NCI-H460 (cell line): ENCODE data around the gene ARHGAP25. TPM values are rescaled to one million over a fixed set of nuclear protein-coding genes. Genes with fewer than 3 reads are reported as not detected.

Experiments used
- DNase-seq: peaks from one replicate; pipeline ENCODE4 v3.0.0-alpha.2; 2016; ENCODE audit warnings: low read depth; ENCODE audit errors: extremely low read depth
- total RNA-seq: library from RNA; depleted of rRNA; stranded (reverse); fragments of >200 nt; shearing (Covaris generic); gene quantifications from 2 replicates; pipeline ENCODE4 v1.2.3, GENCODE V29; 2014

The ARHGAP25 gene
- total RNA-seq, 1 experiment from 2014 or later, result 3.1 TPM

DNA sequence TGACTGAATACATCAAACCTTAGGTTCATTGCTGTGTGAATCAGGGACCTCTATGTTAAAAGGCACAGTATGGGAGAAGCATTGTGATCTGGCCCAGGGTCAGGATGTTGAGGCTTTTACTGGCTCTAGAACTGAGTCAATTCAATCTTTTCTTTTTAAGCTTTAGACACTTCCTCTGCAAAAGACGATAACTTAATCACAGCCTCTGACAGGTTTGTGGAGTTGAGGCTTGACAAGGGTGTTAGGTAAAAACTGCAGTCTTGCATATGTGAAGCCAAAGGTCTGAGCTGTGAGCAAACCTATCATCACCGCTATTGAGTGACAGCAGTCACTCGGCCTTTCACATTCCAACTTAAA, 17.3 kb upstream of the ARHGAP25 start:
- DNase-seq, result no peak

DNA sequence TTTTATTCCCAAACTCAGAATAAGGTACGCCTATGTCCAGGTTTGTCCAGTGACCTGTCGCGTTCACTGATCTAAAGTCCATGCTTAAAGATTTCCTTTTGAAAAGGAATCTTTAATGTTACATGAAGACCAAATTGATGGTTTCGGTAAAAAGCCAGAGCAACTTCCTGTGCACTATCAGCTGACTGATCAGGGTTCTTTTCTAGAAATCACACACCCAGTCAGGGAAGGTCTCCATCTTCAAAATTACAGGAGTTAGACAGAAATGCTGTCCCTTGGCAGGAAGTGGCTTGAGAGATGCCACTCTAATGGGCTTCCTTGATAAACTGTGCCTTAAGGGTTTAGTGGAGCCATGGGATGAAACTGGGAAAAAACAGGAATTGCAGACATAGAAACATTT, 14.7 kb upstream of the ARHGAP25 start:
- no peak for DNase-seq

DNA sequence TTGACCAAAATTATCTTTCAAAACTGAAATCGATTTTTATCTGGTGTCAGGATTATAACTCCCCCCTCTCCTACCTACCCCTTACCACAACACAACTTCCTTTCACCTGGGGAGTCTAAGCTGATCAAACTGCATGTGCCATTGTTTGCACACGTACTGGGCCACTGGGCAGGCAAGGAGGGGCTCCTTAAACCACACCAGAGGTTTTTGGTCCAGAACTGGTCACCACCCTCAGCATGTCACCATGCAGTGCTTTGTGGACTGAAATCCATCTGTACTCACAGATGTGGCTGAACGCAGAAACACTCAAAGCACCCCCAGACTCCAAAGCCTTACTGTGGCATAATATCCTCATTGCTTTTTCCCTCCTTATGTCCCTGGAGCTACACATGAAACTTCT, 13.9 kb upstream of the ARHGAP25 start:
- no peak for DNase-seq

DNA sequence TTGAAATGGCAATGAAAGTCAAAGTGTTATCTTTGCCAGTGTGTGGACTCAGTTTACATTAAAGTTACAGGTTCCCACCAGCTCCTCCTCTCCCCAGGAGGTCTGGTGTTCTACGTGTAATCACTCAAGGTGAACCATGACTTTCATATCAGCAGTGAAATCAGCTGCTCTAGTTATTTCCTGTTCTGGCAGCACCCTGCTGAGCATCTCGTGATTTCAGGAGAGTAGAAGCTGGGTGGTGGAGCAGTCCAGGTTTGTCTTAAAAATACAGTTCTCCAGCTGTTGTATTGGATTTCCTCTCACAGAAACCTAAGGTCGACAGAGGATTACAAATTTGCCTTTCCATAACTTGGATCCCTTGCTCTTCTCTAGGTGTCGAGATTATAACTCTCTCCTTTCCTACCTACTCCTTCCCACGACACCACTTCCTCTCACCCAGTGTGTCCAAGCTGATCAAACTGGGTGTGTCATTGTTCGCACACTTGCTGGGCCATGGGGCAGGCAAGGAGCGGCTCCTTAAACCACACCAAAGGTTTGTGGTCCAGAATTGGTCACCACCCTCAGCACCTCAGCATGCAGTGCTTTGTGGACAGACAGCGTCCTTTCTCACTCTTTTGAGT, 13.0 kb upstream of the ARHGAP25 start:
- DNase-seq, result no peak

DNA sequence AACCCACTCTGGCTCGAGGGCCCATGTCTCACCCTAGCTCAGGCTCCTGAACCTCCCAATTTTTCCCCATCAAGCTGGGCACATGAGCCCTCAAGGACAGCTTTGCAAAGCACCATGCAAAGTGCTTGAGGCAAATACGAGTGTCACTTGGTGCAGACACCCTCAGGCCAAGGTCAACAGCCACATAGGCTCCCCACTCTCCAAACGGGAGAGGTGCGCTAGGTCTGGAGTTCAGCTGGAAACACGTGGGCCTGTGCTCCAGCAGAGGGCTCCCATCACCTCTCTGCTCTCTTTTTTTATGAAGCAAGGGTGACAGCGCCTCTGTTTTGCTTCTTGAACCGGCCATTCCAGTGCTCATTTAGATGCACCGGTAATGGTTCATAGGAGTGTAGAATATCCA, 11.9 kb upstream of the ARHGAP25 start:
- DNase-seq, result no peak

DNA sequence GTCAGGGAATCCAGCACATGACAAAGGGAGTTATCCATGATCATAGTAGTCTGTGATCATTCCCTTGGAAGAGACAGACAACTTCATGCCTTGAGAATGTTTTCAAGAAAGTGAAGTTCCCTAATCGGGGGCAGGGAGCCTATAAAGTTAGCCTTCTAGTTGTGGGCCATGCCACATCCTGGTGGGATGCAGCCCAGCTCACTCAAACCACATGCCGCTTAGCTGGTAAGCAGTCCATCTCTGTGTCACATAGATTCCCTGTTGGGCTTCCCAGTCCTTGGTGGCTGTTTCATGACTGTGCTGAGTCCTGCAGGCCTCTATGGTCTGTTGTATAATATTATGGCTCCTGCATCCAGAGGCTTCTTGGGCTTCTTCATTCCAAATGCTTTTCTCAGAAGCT, 11.4 kb upstream of the ARHGAP25 start:
- no peak for DNase-seq

DNA sequence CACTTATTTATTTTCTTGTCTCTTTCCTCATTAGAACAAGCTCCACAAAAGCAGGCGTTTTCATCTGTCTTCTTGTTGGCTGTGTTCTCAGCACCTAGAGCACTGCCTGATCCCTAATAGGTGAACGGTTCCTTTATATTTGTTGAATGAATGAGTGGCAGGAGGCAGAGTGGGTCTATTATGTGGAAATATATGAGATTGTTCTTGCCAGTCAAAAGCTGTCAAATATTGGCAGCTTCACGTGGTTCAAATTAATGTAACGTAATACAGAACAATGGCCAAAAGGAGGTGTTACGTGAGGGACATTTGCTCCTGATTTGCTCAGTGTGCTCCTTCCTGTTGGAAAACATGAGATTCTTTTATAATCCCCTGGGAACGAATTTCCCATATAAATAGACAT, 8.5 kb upstream of the ARHGAP25 start:
- no peak for DNase-seq

DNA sequence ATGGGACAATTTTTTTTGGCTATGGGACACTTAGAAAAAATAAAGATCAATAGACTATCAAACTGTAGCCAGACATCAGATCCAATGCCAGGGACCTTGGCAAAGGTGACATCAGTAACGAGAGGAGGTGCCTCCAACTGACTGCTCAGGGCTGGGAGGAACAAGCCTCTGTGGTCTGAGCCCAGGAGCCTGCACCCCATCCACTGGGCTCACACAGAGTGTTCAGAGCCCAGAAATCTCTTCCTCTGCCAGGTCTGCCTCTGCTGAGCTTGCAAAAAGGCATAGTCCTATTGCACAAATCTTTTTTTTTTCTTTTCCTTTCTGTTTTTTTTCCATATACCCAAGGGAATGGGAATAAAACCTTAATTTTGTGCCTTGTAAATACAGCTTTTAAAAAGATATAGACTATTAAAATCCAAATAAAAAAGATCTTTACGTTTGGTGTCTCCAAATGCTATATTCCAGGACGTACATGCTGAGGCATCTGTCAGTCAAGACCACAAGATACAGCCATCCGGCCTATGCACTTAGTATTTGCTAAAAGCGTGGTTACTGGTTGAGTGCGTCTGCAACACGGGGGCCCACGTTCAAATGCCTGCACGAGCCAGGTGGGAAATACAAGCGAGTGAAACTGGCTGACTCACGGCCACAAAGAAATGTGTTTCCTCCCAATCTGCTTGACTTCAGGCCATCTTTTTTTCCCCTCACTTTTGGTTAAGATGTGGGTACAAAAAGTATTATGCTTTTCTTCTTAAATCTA, 7.8 kb upstream of the ARHGAP25 start:
- no peak for DNase-seq

DNA sequence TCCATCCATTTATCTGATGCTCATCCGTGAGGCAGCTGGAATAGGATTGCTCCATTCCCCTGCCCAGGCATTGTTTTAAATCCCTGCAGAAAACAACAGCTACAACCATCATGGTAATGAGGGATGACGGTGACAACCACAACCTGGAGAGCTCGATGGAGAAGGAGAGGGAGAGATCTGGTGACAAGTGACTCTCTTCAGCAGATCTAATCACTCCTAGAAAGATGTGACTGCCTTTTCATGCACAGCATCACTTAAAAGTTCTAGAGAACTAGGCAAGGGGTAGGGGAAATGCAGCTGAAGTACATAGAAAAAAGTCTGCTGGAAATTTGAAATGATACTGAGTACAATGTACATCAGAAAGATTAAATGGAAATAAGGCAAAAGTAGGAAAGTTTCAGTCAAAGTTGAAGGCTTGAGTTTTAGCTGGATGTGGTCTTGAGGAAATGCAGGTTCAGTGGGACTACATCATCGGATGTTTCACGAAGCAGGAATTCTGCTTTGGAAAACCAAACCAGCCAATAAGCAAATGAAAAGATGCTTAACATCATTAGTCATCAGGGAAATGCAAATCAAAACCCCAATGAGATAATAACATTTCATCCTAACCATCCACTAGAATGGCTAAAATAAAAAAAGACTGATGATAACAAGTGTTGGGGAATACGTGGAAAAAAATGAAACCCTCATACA, 6.8 kb upstream of the ARHGAP25 start:
- no peak for DNase-seq

DNA sequence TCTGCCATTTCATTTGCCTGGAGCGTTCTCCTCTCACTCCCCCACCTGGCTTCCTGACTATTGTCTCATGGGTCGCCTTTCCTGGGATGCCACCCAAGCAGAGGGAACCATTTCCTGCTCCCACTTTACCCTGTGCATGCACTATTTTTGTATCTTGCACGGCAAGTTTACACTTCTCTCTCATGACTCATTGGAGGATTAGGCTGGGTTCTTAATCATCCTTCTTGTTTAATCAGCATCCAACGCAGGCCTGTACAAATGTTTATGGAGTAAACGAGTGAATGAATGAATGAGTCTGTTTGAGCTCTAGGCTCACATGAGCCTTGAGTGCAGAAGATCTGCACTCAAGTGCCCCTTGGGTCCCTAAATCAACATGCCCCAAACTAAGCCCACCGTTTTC, 3.8 kb upstream of the ARHGAP25 start:
- no peak for DNase-seq

DNA sequence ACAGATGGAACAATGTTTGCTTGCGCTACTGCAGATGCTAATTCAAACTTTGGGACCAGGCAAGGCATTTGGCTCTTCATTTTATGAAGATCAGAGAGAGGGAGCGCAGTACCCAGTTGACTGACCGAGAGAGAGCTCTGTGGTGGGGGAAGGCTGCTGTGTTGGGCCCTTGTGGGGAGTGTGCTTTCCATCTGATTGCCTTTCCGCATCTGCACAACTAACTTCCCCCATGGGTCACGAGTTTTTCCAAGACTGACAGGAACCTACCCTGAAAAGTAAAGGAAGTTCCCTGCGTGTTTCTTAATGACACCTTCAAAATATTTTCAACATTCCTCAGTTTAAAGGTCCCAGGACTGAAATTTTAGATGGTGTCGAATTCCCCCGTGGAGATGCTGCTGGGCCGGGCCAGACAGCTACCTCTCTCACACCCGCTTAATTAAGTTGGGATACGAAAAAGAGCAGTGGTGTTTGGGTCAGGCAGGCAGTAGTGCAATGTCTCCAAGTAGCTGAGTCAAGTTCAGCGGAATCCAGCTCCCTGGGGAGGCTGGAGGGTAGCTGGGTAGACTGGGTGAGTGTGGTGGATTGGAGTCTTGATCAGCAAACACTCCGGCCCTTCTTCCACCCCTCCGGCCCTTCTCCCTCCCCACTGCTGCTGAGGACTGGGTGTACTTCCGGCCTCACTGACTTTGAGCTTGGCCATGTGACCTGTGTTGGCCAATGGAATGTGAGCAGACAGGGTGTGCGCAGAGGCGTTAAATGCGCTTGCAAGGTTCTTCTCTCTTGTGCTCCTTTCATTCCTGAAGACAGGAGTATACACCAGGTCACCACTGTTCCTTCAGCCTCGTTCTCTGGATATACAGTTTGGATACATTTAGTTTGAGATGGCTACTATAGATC, 2.3 kb upstream of the ARHGAP25 start:
- DNase-seq, result no peak

DNA sequence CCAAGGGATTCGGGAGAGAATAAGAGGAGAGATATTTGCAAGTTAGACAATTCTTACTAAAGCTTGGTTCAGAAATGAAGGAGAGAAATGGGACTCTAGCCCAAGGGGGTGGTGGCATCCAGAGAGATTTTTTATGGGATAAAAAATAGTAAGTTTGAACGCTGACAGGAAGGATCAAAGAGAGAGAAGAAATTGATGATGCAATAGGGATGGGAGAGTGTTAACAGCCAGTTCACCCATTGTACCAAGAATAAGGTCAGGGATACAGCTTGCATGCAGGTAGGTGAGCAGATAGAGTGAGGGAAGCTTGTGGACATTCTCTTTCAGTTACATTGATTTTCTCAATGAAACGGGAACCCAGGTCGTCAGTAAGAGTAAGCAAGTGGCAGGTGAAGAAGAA, 1.2 kb upstream of the ARHGAP25 start:
- DNase-seq, result no peak

DNA sequence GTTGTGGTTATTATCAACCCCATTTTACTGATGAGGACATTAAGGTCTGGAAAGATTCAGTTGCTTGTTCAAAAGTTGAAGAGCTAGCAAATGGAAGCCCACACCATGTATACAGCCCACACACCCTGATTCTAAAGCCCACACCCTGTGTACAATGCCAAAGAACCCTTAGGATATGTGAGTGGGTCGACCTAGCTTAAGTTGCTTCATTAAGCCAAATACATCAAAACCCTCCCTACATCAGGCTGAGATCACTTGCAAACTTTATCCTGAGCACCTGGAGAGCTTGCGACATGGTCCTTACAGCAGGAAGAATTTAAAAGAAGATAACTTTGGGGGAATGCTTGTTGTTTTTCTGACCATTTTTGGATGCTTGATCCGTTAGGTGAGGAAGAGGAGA, 435 bp upstream of the ARHGAP25 start:
- no peak for DNase-seq

DNA sequence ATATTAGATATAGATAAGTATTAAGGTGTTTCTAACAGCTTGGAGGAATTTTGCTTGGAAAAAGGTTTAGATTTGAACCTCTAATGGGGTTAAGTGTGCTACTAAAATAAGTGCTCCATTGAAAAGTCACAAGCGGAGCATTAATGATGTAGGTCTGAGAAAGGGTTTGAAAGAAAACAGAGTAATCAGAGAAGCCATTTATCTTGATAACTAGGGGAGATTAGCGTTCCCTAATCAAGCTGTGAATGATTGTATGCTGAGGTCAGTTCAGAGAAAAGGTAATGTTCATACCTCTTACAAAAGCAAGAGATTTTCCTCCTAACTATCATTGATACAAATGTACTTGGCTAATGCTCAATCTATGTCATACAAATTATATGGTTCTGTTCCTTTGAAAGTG, 1.5 kb downstream of the ARHGAP25 start:
- DNase-seq, result no peak

DNA sequence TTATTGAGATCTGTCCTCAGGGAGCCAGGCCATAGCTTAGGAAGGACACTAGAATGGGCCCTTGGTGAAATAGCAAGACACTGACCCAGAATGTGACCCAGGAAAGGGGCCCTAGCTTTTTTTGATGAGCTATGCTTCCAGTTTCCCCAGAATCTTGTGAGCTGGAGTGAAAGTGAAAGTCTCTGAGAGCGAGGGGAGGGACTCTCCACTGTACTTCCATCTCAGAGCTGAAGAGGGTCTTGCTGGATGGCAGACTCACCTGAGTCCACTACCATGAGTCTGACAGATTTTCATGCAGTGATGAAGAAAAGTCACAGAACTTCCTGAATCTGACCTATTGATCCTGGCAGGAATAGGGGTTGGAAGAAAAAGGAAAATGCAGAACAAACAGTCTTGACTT, 3.1 kb downstream of the ARHGAP25 start:
- DNase-seq, result no peak

DNA sequence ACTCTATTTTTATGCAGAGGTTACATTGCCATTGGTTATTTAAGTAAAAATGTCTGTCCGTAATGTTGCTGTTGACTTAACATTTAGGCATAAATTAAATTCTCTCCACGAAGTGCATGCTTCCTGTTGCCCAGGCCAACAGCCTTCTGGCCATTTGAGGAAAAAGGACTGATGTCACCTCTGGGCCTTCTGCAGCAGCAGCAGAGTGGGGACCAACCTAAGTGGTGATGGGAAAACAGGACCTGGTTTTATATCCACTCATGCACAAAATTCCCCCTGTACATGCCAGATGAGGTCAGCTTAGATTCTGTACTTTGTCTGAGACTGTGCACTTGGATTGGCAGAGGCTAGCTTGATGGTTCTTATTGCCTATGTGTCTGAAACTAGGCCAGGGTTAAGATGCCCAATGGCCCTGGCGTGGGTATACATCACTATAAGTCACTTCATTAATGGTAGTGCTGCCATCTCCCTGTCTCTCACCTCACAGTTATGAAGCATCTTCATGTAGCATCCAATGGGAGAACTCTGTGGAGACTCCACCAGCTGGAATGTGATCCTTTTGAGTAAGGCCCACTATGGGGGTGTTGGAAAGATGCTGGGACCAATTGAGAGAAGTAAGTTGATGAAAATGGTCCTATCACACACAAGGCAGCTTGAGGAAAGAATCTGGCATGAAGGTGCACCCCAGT, 4.4 kb downstream of the ARHGAP25 start:
- DNase-seq, result no peak

DNA sequence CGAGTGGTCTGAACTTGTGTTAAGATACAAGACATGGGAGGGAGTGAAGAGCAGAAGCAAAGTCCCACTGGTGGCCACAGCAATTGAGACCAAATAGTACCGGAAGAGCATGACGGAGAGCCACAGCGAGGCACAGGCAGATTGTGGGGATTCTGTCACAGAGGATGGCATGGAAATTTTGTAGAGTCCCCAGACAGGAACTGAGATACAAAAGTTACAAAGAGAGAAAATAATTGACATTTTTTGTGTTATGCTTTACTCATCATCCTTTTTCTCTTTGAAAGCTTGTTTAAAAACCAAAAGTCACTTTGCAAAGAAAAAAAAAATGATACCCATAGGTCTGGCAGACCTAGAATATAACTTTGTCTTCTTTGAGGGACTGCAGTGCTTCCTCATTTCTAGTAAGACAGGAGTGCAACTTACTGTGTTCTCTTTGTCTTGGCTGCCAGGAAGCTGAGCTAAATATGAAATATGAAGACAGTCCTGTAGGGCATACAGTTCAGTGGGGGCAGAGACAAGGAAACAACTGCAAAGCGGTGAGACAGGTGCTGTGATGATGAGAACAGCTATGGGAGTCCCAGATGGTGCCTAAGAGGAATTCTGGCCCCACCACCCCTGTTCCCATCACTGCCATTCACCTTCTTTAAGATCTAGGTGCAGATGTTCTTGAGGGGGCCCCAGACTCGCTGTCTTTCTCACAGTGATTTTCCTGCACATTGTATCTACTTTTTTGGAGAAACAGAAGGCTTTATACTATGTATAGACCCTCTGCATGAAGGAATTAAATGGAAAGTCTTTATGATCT, 5.2 kb downstream of the ARHGAP25 start:
- no peak for DNase-seq

DNA sequence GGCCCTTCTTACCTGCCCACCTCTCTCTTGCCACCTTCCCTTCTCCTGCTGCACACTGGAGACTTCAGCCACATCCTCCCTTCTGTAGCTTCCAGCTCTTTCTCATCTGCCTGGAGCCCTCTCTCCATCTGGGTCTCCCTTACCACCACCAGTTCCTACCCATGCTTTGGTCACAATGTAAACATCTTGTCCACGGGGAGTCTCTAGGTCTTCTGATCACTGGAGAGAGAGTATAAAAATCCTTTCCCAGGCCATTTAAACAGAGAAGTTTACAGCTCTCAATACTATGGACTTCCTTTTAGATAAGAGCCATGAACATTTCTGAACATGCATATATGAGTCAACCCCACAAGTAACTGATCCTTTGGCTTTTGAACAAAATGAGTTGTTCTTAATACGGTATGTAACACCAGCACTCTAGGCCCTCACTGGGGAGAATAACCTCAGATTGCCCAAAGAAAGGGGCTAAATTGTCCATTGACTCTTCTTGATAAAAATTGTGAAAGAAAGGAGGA, 5.8 kb downstream of the ARHGAP25 start:
- no peak for DNase-seq

DNA sequence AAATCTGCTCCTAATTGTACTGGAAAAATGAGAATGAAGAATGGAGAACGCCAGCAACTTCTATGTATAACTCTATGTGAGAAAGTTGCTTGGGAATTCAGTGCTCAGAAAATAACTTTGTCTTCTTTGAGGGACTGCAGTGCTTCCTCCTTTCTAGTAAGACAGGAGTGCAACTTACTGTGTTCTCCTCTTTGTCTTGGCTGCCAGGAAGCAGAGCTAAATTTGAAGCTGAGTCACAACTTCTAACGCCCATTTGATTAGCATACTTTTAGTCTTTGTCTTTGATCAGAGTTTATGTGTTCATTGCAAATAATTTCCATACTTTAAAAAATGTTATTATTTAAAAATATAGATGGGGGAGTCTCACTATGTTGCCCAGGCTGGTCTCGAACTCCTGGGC, 6.6 kb downstream of the ARHGAP25 start:
- DNase-seq, result no peak
